Left hindlimb (tissue), 1 donor: ENCODE measurements around the gene GSTA3.
"Not testable (repeated sequence)": the region's sequence is repeated elsewhere in the genome, so short reads cannot be mapped to it uniquely, and the experiment has no call there.

Source experiments
- DNase-seq: peaks from one replicate; pipeline ENCODE4 v3.0.0-alpha.2; 2018

The GSTA3 gene

GRCh38 chr6:52909131-52909530 lies 367 bp downstream of the GSTA3 start:
- no peak for DNase-seq

- DNase-seq = no peak
Measured at GRCh38 chr6:52908526-52908925, 972 bp downstream of the GSTA3 start.

GRCh38 chr6:52904562-52905279 lies 4.8 kb downstream of the GSTA3 start:
- DNase-seq = no peak

GRCh38 chr6:52900536-52900935 lies 9.0 kb downstream of the GSTA3 start:
- no peak for DNase-seq

- not testable (repeated sequence) for DNase-seq
Measured at GRCh38 chr6:52895790-52896189, 13.7 kb downstream of the GSTA3 start.

GRCh38 chr6:52894285-52894684 lies 15.2 kb downstream of the GSTA3 start:
- no peak for DNase-seq

- DNase-seq = no peak
Measured at GRCh38 chr6:52893803-52894202, 15.7 kb downstream of the GSTA3 start.

GRCh38 chr6:52893221-52893620 lies 16.3 kb downstream of the GSTA3 start:
- no peak for DNase-seq

GRCh38 chr6:52890018-52890417 lies 19.5 kb downstream of the GSTA3 start:
- no peak for DNase-seq

GRCh38 chr6:52887910-52888524 lies 21.5 kb downstream of the GSTA3 start:
- DNase-seq = no peak

- DNase-seq = peak; percentile 72
Measured at GRCh38 chr6:52881996-52882841, 27.3 kb downstream of the GSTA3 start.

- no peak for DNase-seq
Measured at GRCh38 chr6:52881662-52881995, 27.9 kb downstream of the GSTA3 start.

GRCh38 chr6:52877786-52878185 lies 31.7 kb downstream of the GSTA3 start:
- DNase-seq = no peak

GRCh38 chr6:52877168-52877567 lies 32.3 kb downstream of the GSTA3 start:
- DNase-seq = no peak

GRCh38 chr6:52876056-52876787 lies 33.3 kb downstream of the GSTA3 start:
- no peak for DNase-seq

- no peak for DNase-seq
Measured at GRCh38 chr6:52872031-52872430, 37.5 kb downstream of the GSTA3 start.

- DNase-seq = no peak
Measured at GRCh38 chr6:52871621-52872020, 37.9 kb downstream of the GSTA3 start.

- not testable (repeated sequence) for DNase-seq
Measured at GRCh38 chr6:52870335-52871091, 39.0 kb downstream of the GSTA3 start.

GRCh38 chr6:52868899-52869298 lies 40.6 kb downstream of the GSTA3 start:
- DNase-seq = not testable (repeated sequence)

- DNase-seq = no peak
Measured at GRCh38 chr6:52868240-52868639, 41.3 kb downstream of the GSTA3 start.

GRCh38 chr6:52861151-52861550 lies 48.3 kb downstream of the GSTA3 start:
- not testable (repeated sequence) for DNase-seq

GRCh38 chr6:52858416-52858815 lies 51.1 kb downstream of the GSTA3 start:
- no peak for DNase-seq
